Measurements from ENCODE around the gene PRKN.

DNA sequence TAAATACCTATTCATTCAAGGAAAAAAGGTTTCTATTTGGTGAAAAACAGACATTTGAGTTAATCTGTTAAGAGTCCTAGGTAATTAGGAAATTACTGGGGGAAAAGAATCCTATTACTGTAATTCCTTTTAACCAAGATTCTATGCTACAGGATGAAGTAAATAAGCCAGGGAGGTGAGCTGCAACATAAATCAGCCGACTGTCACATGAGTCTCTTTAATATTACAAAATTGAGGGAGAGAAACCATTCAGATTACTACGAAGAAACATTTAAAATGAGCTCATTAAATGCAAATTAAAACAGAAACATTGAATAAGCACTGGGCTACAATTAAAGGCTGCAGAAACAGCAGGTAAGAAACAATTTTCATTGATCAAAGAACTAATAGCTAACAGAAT lies 5.3 kb downstream of the PRKN start:
- TF ChIP-seq, protein P1, sequence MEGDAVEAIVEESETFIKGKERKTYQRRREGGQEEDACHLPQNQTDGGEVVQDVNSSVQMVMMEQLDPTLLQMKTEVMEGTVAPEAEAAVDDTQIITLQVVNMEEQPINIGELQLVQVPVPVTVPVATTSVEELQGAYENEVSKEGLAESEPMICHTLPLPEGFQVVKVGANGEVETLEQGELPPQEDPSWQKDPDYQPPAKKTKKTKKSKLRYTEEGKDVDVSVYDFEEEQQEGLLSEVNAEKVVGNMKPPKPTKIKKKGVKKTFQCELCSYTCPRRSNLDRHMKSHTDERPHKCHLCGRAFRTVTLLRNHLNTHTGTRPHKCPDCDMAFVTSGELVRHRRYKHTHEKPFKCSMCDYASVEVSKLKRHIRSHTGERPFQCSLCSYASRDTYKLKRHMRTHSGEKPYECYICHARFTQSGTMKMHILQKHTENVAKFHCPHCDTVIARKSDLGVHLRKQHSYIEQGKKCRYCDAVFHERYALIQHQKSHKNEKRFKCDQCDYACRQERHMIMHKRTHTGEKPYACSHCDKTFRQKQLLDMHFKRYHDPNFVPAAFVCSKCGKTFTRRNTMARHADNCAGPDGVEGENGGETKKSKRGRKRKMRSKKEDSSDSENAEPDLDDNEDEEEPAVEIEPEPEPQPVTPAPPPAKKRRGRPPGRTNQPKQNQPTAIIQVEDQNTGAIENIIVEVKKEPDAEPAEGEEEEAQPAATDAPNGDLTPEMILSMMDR (IDR thresholded peaks at IDR 0.05): no peak
- no peak for TF ChIP-seq POLR2A (IDR thresholded peaks at IDR 0.05)
